D721Med (cell line): ENCODE data around the gene DNAJB12.
"Not testable (repeated sequence)": the region's sequence is repeated elsewhere in the genome, so short reads cannot be mapped to it uniquely, and the experiment has no call there.

ENCODE experiments used
- DNase-seq: peaks from one replicate; pipeline ENCODE4 v3.0.0; 2011; ENCODE audit warnings: low spot score; ENCODE audit not compliant: insufficient read length
- FAIRE-seq: peaks from 2 replicates; lab custom pipeline; 2011; peaks lifted over from hg19 to GRCh38; lab: Jason Lieb, UNC
- CTCF ChIP-seq: IDR thresholded peaks from 2 replicates; pipeline ENCODE4 v1.5.1; 2012; ENCODE audit warnings: mild to moderate bottlenecking, control low read depth; ENCODE audit not compliant: insufficient read depth; ENCODE audit errors: missing control alignments

Gene DNAJB12

GRCh38 chr10:72306215-72306760, 48.4 kb downstream of the DNAJB12 start:
- DNase-seq = no peak
- no peak for TF ChIP-seq CTCF
- FAIRE-seq = no peak

- FAIRE-seq (no peak), DNase-seq (no peak)
- TF ChIP-seq CTCF = no peak
Measured at GRCh38 chr10:72303424-72304128, 51.1 kb downstream of the DNAJB12 start.

- DNase-seq (no peak), FAIRE-seq (no peak)
- TF ChIP-seq CTCF = no peak
Measured at GRCh38 chr10:72298592-72299519, 55.9 kb downstream of the DNAJB12 start.

GRCh38 chr10:72297805-72298591, 56.7 kb downstream of the DNAJB12 start:
- no peak for TF ChIP-seq CTCF
- no peak for FAIRE-seq
- peak; percentile 75 for DNase-seq

GRCh38 chr10:72297281-72297804, 57.4 kb downstream of the DNAJB12 start:
- FAIRE-seq (no peak), DNase-seq (no peak)
- TF ChIP-seq CTCF = no peak

GRCh38 chr10:72296829-72297280, 57.9 kb downstream of the DNAJB12 start:
- not testable (repeated sequence) for DNase-seq, FAIRE-seq
